ENCODE measurements around the gene RFX7. TPM values are rescaled to one million over a fixed set of nuclear protein-coding genes. Genes with fewer than 3 reads are reported as not detected.
"Not testable (repeated sequence)": the region's sequence is repeated elsewhere in the genome, so short reads cannot be mapped to it uniquely, and the experiment has no call there.

Gene RFX7
- total RNA-seq, 1 donor from 2014 or later = 7.3 TPM

DNA sequence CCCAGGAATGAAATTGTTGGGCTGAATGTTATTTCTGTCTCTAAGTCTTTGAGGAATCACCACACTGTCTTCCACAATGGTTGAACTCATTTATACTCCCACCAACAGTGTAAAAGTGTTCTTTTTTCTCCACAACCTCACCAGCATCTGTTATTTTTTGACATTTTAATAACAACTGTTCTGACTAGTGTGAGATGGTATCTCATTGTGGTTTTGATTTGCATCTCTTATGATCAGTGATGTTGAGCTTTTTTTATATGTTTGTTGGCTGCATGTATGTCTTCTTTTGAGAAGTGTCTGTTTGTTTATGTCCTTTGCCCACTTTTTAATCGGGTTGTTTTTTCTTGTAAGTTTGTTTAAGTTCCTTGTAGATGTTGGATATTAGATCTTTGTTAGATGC is 13.6 kb upstream of the RFX7 start:
- H3K4me1 ChIP-seq (ENCODE audit: control insufficient read depth in 3 of 3, insufficient read depth in 3 of 3, low read length in 3 of 3); H3K9me3 ChIP-seq (ENCODE audit: control insufficient read depth in 3 of 3, low read length in 3 of 3); H3K9ac ChIP-seq (ENCODE audit: low read depth in 1 of 3, low read length in 3 of 3); H3K27ac ChIP-seq (ENCODE audit: low read depth, low read length); H3K36me3 ChIP-seq (ENCODE audit: control insufficient read depth in 3 of 3, insufficient read depth in 3 of 3, low read length in 3 of 3); H3K4me3 ChIP-seq (ENCODE audit: low read length in 3 of 3); H3K27me3 ChIP-seq (ENCODE audit: control insufficient read depth in 3 of 3, insufficient read depth in 3 of 3, low read length in 3 of 3): not testable (repeated sequence)

DNA sequence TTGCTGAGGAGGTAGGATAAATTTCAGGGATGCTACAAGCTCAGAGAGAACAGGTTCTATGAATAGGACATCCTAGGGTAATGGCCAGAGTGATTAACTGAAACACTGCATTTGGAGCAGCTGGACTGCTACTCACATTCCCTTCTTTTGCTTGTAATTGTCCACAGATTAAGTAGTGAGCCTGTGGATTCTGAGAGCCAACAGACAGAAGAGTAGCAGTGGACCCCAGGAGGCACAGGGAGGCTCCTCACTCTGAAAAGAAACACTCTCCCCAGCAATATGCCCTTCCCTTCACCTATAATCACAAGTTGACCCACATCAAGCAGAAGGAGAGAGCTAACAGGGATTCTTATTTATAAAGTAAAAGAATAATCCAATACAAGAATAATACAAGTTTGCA is 10.6 kb upstream of the RFX7 start:
- H3K27me3 ChIP-seq (ENCODE audit: control insufficient read depth in 3 of 3, insufficient read depth in 3 of 3, low read length in 3 of 3) = no peaks in the 10 kb centered on the region
- H3K36me3 ChIP-seq (ENCODE audit: control insufficient read depth in 3 of 3, insufficient read depth in 3 of 3, low read length in 3 of 3) = no peaks in the 10 kb centered on the region
- no peak overlapping the region for H3K27ac ChIP-seq (ENCODE audit: low read depth, low read length)
- H3K9me3 ChIP-seq (ENCODE audit: control insufficient read depth in 3 of 3, low read length in 3 of 3) = peaks cover 0 to 4% (median 0%) of the 10 kb centered on the region in 3 donors
- H3K4me3 ChIP-seq (ENCODE audit: low read length in 3 of 3) = no peak overlapping the region
- peaks cover 0 to 6% (median 0%) of the 10 kb centered on the region in 3 donors for H3K4me1 ChIP-seq (ENCODE audit: control insufficient read depth in 3 of 3, insufficient read depth in 3 of 3, low read length in 3 of 3)
- no peak overlapping the region for H3K9ac ChIP-seq (ENCODE audit: low read depth in 1 of 3, low read length in 3 of 3)

- H3K27me3 ChIP-seq (ENCODE audit: control insufficient read depth in 3 of 3, insufficient read depth in 3 of 3, low read length in 3 of 3) = no peaks in the 10 kb centered on the region
- no peak overlapping the region for H3K9ac ChIP-seq (ENCODE audit: low read depth in 1 of 3, low read length in 3 of 3)
- no peak overlapping the region for H3K4me3 ChIP-seq (ENCODE audit: low read length in 3 of 3)
- H3K9me3 ChIP-seq (ENCODE audit: control insufficient read depth in 3 of 3, low read length in 3 of 3) = no peaks in the 10 kb centered on the region
- H3K4me1 ChIP-seq (ENCODE audit: control insufficient read depth in 3 of 3, insufficient read depth in 3 of 3, low read length in 3 of 3) = peaks cover 0 to 6% (median 0%) of the 10 kb centered on the region in 3 donors
- no peaks in the 10 kb centered on the region for H3K36me3 ChIP-seq (ENCODE audit: control insufficient read depth in 3 of 3, insufficient read depth in 3 of 3, low read length in 3 of 3)
- no peak overlapping the region for H3K27ac ChIP-seq (ENCODE audit: low read depth, low read length)
Measured at GRCh38 chr15:56252386-56252785, 8.7 kb upstream of the RFX7 start.

GRCh38 chr15:56251315-56252095 is 7.8 kb upstream of the RFX7 start:
- Histone ChIP-seq H3K27ac (ENCODE audit: low read depth, low read length) (no peak overlapping the region), H3K4me3 (ENCODE audit: low read length in 3 of 3) (no peak overlapping the region), H3K9me3 (ENCODE audit: control insufficient read depth in 3 of 3, low read length in 3 of 3) (no peaks in the 10 kb centered on the region), H3K27me3 (ENCODE audit: control insufficient read depth in 3 of 3, insufficient read depth in 3 of 3, low read length in 3 of 3) (no peaks in the 10 kb centered on the region), H3K36me3 (ENCODE audit: control insufficient read depth in 3 of 3, insufficient read depth in 3 of 3, low read length in 3 of 3) (no peaks in the 10 kb centered on the region), H3K9ac (ENCODE audit: low read depth in 1 of 3, low read length in 3 of 3) (no peak overlapping the region), H3K4me1 (ENCODE audit: control insufficient read depth in 3 of 3, insufficient read depth in 3 of 3, low read length in 3 of 3) (peaks cover 0 to 6% (median 0%) of the 10 kb centered on the region in 3 donors)

GRCh38 chr15:56250626-56251025 is 6.9 kb upstream of the RFX7 start:
- Histone ChIP-seq H3K9me3 (ENCODE audit: control insufficient read depth in 3 of 3, low read length in 3 of 3) (no peaks in the 10 kb centered on the region), H3K27ac (ENCODE audit: low read depth, low read length) (no peak overlapping the region)

GRCh38 chr15:56249092-56249491 is 5.4 kb upstream of the RFX7 start:
- Histone ChIP-seq H3K27ac (ENCODE audit: low read depth, low read length) (no peak overlapping the region), H3K9ac (ENCODE audit: low read depth in 1 of 3, low read length in 3 of 3) (no peak overlapping the region), H3K27me3 (ENCODE audit: control insufficient read depth in 3 of 3, insufficient read depth in 3 of 3, low read length in 3 of 3) (no peaks in the 10 kb centered on the region), H3K4me3 (ENCODE audit: low read length in 3 of 3) (no peak overlapping the region), H3K4me1 (ENCODE audit: control insufficient read depth in 3 of 3, insufficient read depth in 3 of 3, low read length in 3 of 3) (peaks cover 12 to 21% (median 12%) of the 10 kb centered on the region in 3 donors), H3K9me3 (ENCODE audit: control insufficient read depth in 3 of 3, low read length in 3 of 3) (no peaks in the 10 kb centered on the region), H3K36me3 (ENCODE audit: control insufficient read depth in 3 of 3, insufficient read depth in 3 of 3, low read length in 3 of 3) (no peaks in the 10 kb centered on the region)

More at GRCh38 chr15:56250626-56251025, 6.9 kb upstream of the RFX7 start:
- Histone ChIP-seq H3K36me3 (ENCODE audit: control insufficient read depth in 3 of 3, insufficient read depth in 3 of 3, low read length in 3 of 3) (no peaks in the 10 kb centered on the region), H3K27me3 (ENCODE audit: control insufficient read depth in 3 of 3, insufficient read depth in 3 of 3, low read length in 3 of 3) (no peaks in the 10 kb centered on the region), H3K9ac (ENCODE audit: low read depth in 1 of 3, low read length in 3 of 3) (no peak overlapping the region), H3K4me1 (ENCODE audit: control insufficient read depth in 3 of 3, insufficient read depth in 3 of 3, low read length in 3 of 3) (peaks cover 2 to 11% (median 3%) of the 10 kb centered on the region in 3 donors), H3K4me3 (ENCODE audit: low read length in 3 of 3) (no peak overlapping the region)

GRCh38 chr15:56248311-56248992 is 4.8 kb upstream of the RFX7 start:
- Histone ChIP-seq H3K36me3 (ENCODE audit: control insufficient read depth in 3 of 3, insufficient read depth in 3 of 3, low read length in 3 of 3) (no peaks in the 10 kb centered on the region), H3K9ac (ENCODE audit: low read depth in 1 of 3, low read length in 3 of 3) (no peak overlapping the region), H3K9me3 (ENCODE audit: control insufficient read depth in 3 of 3, low read length in 3 of 3) (no peaks in the 10 kb centered on the region), H3K27ac (ENCODE audit: low read depth, low read length) (no peak overlapping the region), H3K4me1 (ENCODE audit: control insufficient read depth in 3 of 3, insufficient read depth in 3 of 3, low read length in 3 of 3) (peaks cover 12 to 21% (median 12%) of the 10 kb centered on the region in 3 donors), H3K27me3 (ENCODE audit: control insufficient read depth in 3 of 3, insufficient read depth in 3 of 3, low read length in 3 of 3) (no peaks in the 10 kb centered on the region), H3K4me3 (ENCODE audit: low read length in 3 of 3) (no peak overlapping the region)

GRCh38 chr15:56247266-56247665 is 3.6 kb upstream of the RFX7 start:
- Histone ChIP-seq H3K36me3 (ENCODE audit: control insufficient read depth in 3 of 3, insufficient read depth in 3 of 3, low read length in 3 of 3) (no peaks in the 10 kb centered on the region), H3K4me1 (ENCODE audit: control insufficient read depth in 3 of 3, insufficient read depth in 3 of 3, low read length in 3 of 3) (peaks cover 12 to 21% (median 12%) of the 10 kb centered on the region in 3 donors), H3K9ac (ENCODE audit: low read depth in 1 of 3, low read length in 3 of 3) (no peak overlapping the region), H3K9me3 (ENCODE audit: control insufficient read depth in 3 of 3, low read length in 3 of 3) (no peaks in the 10 kb centered on the region), H3K4me3 (ENCODE audit: low read length in 3 of 3) (no peak overlapping the region), H3K27ac (ENCODE audit: low read depth, low read length) (no peak overlapping the region), H3K27me3 (ENCODE audit: control insufficient read depth in 3 of 3, insufficient read depth in 3 of 3, low read length in 3 of 3) (no peaks in the 10 kb centered on the region)

DNA sequence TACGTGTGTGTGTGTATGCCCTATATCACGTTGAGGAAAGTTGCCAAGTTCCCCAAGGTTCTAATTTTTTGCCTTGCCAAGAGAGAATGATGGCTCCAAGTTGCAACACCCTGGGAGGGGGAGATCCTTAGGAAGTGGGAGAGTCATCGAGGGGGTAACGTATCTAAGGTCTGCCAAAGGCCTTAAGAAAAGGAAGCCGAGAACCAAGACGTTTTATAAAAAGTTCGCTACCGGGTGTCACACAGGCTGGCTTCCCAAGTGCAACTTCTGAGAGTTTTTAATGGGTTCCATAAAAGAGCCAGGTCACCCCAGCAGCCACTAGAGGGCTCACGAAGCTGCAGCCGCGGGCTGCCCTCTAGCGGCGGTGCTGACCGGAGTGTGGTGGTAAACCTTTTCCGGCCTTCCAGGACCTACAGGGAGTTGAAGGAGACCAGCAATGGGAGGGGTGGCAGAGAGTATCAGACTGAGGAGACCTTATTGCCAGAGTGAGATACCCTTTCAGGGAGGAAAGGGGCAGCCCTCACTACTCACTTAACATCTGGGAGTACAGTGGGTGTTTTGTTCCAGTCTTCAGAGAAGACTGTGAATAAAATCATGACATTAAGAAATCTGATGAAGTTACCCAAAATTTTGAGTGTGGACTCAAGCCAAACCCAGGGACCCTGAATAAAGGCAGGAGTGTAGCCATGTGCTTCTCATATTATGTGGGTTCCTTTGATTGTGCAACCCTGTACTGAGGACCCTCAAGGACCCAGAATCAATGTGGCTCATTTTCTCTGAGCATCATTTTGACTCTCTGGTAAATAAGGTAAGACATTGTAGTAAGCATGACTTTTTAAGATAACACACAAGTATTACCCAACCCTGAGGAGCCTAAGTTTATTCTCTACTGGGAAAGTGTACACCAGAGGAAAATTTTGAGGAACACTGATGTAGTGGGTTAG is 2.5 kb upstream of the RFX7 start:
- H3K27ac ChIP-seq (ENCODE audit: low read depth, low read length) = peak overlapping the region; percentile 78
- H3K27me3 ChIP-seq (ENCODE audit: control insufficient read depth in 3 of 3, insufficient read depth in 3 of 3, low read length in 3 of 3) = no peaks in the 10 kb centered on the region
- no peaks in the 10 kb centered on the region for H3K9me3 ChIP-seq (ENCODE audit: control insufficient read depth in 3 of 3, low read length in 3 of 3)
- peak overlapping the region; percentile 65 to 79 (median 76) for H3K4me3 ChIP-seq (ENCODE audit: low read length in 3 of 3)
- H3K4me1 ChIP-seq (ENCODE audit: control insufficient read depth in 3 of 3, insufficient read depth in 3 of 3, low read length in 3 of 3) = peaks cover 12 to 19% (median 16%) of the 10 kb centered on the region in 3 donors
- H3K9ac ChIP-seq (ENCODE audit: low read depth in 1 of 3, low read length in 3 of 3) = peak overlapping the region in 1 of 3 donors; percentile 77
- H3K36me3 ChIP-seq (ENCODE audit: control insufficient read depth in 3 of 3, insufficient read depth in 3 of 3, low read length in 3 of 3) = no peaks in the 10 kb centered on the region
